Gastroesophageal sphincter (tissue), 4 donors: ENCODE results near the gene SPI1. TPM values are rescaled to one million over a fixed set of nuclear protein-coding genes. Genes with fewer than 3 reads are reported as not detected.
"Not testable (repeated sequence)": the region's sequence is repeated elsewhere in the genome, so short reads cannot be mapped to it uniquely, and the experiment has no call there.

ENCODE experiments used
- ATAC-seq: fragments of 150-250 bp; one replicate; pipeline ENCODE4 v1.9.1; 2016; ENCODE audit warnings: mild to moderate bottlenecking, moderate library complexity
- H3K27ac ChIP-seq, 4 donors: fragments of 200-600 bp; sonication (generic) in 3 of 4; 1 replicate in 3 of 4; 2 replicates in 1 of 4; pipeline ENCODE4 v1.5.1; 2016 to 2019
- H3K27me3 ChIP-seq: fragments of 200-600 bp; sonication (generic); one replicate; pipeline ENCODE4 v1.5.1; 2019
- H3K36me3 ChIP-seq, 2 donors: fragments of 200-600 bp; sonication (generic); one replicate each; pipeline ENCODE4 v1.5.1; 2019; ENCODE audit warnings: control low read depth in 1 of 2
- H3K4me1 ChIP-seq, 3 donors: fragments of 200-600 bp; sonication (generic); 1 replicate in 2 of 3; 2 replicates in 1 of 3; pipeline ENCODE4 v1.5.1; 2016 to 2019; ENCODE audit warnings: control low read depth in 2 of 3
- H3K4me3 ChIP-seq, 2 donors: fragments of 200-600 bp; sonication (generic); one replicate each; pipeline ENCODE4 v1.5.1; 2019; ENCODE audit warnings: mild to moderate bottlenecking in 1 of 2, moderate library complexity in 1 of 2
- H3K9me3 ChIP-seq, 3 donors: fragments of 200-600 bp; sonication (generic); one replicate each; pipeline ENCODE4 v1.5.1; 2017 to 2019; ENCODE audit warnings: control low read depth in 2 of 3
- EP300 ChIP-seq: sonication (generic); formaldehyde crosslinking; IDR thresholded peaks from one replicate; pipeline ENCODE4 v1.6.1; 2017; ENCODE audit warnings: antibody characterized with exemption, mild to moderate bottlenecking
- POLR2A ChIP-seq, 2 donors: fragments of 450-650 bp; IDR thresholded peaks; one replicate each; pipeline ENCODE4 v1.6.1; 2017; ENCODE audit warnings: antibody characterized with exemption in 2 of 2, mild to moderate bottlenecking in 2 of 2, moderate library complexity in 1 of 2
- POLR2AphosphoS5 ChIP-seq: sonication (generic); formaldehyde crosslinking; IDR thresholded peaks from one replicate; pipeline ENCODE4 v1.6.1; 2017; ENCODE audit warnings: antibody characterized with exemption
- WGBS, 2 donors: methylation state at CpG; one replicate each; pipeline ENCODE4 v1.1.5; 2018; ENCODE audit warnings: low coverage in 1 of 2; 5-methylcytosine and 5-hydroxymethylcytosine counted together
- total RNA-seq, 4 donors: library from RNA; depleted of rRNA; stranded (reverse); fragments of >200 nt; gene quantifications; one replicate each; pipeline ENCODE4 v1.1.0, GENCODE V29; 2016
- TF ChIP-seq, protein P1 (sequence below), 4 experiments: fragments of 200-600 bp in 2 of 4; fragments of 450-650 bp in 2 of 4; sonication (generic) in 1 of 4; IDR thresholded peaks; one replicate each; pipeline ENCODE4 v1.5.1; 2017 to 2019; ENCODE audit warnings: antibody characterized with exemption in 4 of 4, mild to moderate bottlenecking in 2 of 4, moderate library complexity in 2 of 4

Gene SPI1
- total RNA-seq, 4 donors from 2014 or later, result 4.2 to 32.4 (median 14.7) TPM

- Histone ChIP-seq H3K9me3 (no peaks in the 10 kb centered on the region), H3K4me1 (no peaks in the 10 kb centered on the region), H3K36me3 (peaks cover 0 to 75% of the 10 kb centered on the region in 2 donors), H3K27me3 (no peaks in the 10 kb centered on the region), H3K4me3 (no peak overlapping the region), H3K27ac (no peak overlapping the region)
- WGBS, 2 donors, result 75 to 77% methylated on average over 3 to 5 of the region's 5 CpGs
- no peak for TF ChIP-seq EP300
- ATAC-seq, result no peak
These were observed 61.1 kb downstream of the SPI1 start for GRCh38 chr11:47317064-47317828.

- H3K9me3 ChIP-seq, H3K27ac ChIP-seq, H3K27me3 ChIP-seq, H3K4me1 ChIP-seq, H3K4me3 ChIP-seq, ATAC-seq: not testable (repeated sequence)
- H3K36me3 ChIP-seq, result peaks cover 0 to 82% of the 10 kb centered on the region in 2 donors
- 81% methylated on average over 7 of the region's 8 CpGs; no CpG with 5 or more reads in 1 of the 2 donors for WGBS, 2 donors
These were observed 61.8 kb downstream of the SPI1 start for GRCh38 chr11:47316501-47316900.

- H3K4me1 ChIP-seq, result no peaks in the 10 kb centered on the region
- WGBS, 2 donors, result 83 to 93% methylated on average over 4 to 5 of the region's 5 CpGs
These were observed 63.4 kb downstream of the SPI1 start for GRCh38 chr11:47314992-47315391.

GRCh38 chr11:47308050-47308823 is 70.1 kb downstream of the SPI1 start:
- Histone ChIP-seq H3K4me3 (no peak overlapping the region), H3K36me3 (peaks cover 3 to 100% of the 10 kb centered on the region in 2 donors), H3K9me3 (peaks cover 0 to 6% (median 0%) of the 10 kb centered on the region in 3 donors), H3K27ac (no peak overlapping the region), H3K4me1 (no peaks in the 10 kb centered on the region), H3K27me3 (no peaks in the 10 kb centered on the region)
- TF ChIP-seq, protein P1, sequence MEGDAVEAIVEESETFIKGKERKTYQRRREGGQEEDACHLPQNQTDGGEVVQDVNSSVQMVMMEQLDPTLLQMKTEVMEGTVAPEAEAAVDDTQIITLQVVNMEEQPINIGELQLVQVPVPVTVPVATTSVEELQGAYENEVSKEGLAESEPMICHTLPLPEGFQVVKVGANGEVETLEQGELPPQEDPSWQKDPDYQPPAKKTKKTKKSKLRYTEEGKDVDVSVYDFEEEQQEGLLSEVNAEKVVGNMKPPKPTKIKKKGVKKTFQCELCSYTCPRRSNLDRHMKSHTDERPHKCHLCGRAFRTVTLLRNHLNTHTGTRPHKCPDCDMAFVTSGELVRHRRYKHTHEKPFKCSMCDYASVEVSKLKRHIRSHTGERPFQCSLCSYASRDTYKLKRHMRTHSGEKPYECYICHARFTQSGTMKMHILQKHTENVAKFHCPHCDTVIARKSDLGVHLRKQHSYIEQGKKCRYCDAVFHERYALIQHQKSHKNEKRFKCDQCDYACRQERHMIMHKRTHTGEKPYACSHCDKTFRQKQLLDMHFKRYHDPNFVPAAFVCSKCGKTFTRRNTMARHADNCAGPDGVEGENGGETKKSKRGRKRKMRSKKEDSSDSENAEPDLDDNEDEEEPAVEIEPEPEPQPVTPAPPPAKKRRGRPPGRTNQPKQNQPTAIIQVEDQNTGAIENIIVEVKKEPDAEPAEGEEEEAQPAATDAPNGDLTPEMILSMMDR (IDR thresholded peaks at IDR 0.05), result no peak
- no peak for TF ChIP-seq EP300
- TF ChIP-seq POLR2AphosphoS5, result no peak
- TF ChIP-seq POLR2A (IDR thresholded peaks at IDR 0.05), result no peak
- 81 to 85% methylated on average over 3 to 6 of the region's 6 CpGs for WGBS, 2 donors
- ATAC-seq, result no peak

More at GRCh38 chr11:47314992-47315391, 63.4 kb downstream of the SPI1 start:
- H3K9me3 ChIP-seq, result no peaks in the 10 kb centered on the region
- no peak overlapping the region for H3K27ac ChIP-seq
- H3K36me3 ChIP-seq, result peaks cover 0 to 97% of the 10 kb centered on the region in 2 donors
- TF ChIP-seq POLR2AphosphoS5 (no peak), EP300 (no peak), POLR2A (IDR thresholded peaks at IDR 0.05) (no peak)
- TF ChIP-seq, protein P1 (IDR thresholded peaks at IDR 0.05), result no peak
- no peak for ATAC-seq
- H3K4me3 ChIP-seq, result no peak overlapping the region
- no peaks in the 10 kb centered on the region for H3K27me3 ChIP-seq

- no peaks in the 10 kb centered on the region for H3K4me1 ChIP-seq
- no peak overlapping the region for H3K27ac ChIP-seq
- TF ChIP-seq EP300 (no peak), POLR2A (IDR thresholded peaks at IDR 0.05) (no peak), POLR2AphosphoS5 (no peak)
- TF ChIP-seq, protein P1 (IDR thresholded peaks at IDR 0.05), result no peak
- no peak for ATAC-seq
- WGBS, 2 donors, result 33 to 92% methylated on average over 1 of the region's 1 CpG
- peaks cover 3 to 100% of the 10 kb centered on the region in 2 donors for H3K36me3 ChIP-seq
- H3K9me3 ChIP-seq, result peaks cover 0 to 22% (median 0%) of the 10 kb centered on the region in 3 donors
- no peaks in the 10 kb centered on the region for H3K27me3 ChIP-seq
- H3K4me3 ChIP-seq, result no peak overlapping the region
These were observed 71.9 kb downstream of the SPI1 start for GRCh38 chr11:47306484-47306844.
